SJCRH30 (cell line): Measurements from ENCODE around the gene SH3PXD2B. TPM values are rescaled to one million over a fixed set of nuclear protein-coding genes. Genes with fewer than 3 reads are reported as not detected.

Experiments used
- DNase-seq, 2 experiments: peaks; one replicate each; pipeline ENCODE4 v3.0.0-alpha.2; 2015 to 2020
- H3K27ac ChIP-seq: fragments of 250-450 bp; sonication (Bioruptor Pico); 2 replicates; pipeline ENCODE4 v1.5.1; 2020; ENCODE audit warnings: mild to moderate bottlenecking, moderate library complexity
- H3K27me3 ChIP-seq: fragments of 250-450 bp; sonication (Bioruptor Pico); 2 replicates; pipeline ENCODE4 v1.5.1; 2020; ENCODE audit warnings: mild to moderate bottlenecking, moderate library complexity
- H3K36me3 ChIP-seq: fragments of 250-450 bp; sonication (Bioruptor Pico); 2 replicates; pipeline ENCODE4 v1.5.1; 2020; ENCODE audit warnings: mild to moderate bottlenecking, moderate library complexity
- H3K4me1 ChIP-seq: fragments of 250-450 bp; sonication (Bioruptor Pico); 2 replicates; pipeline ENCODE4 v1.5.1; 2020; ENCODE audit warnings: mild to moderate bottlenecking, moderate library complexity
- H3K4me3 ChIP-seq: fragments of 250-450 bp; sonication (Bioruptor Pico); 2 replicates; pipeline ENCODE4 v1.5.1; 2020; ENCODE audit warnings: mild to moderate bottlenecking, moderate library complexity
- H3K9me3 ChIP-seq: fragments of 250-450 bp; sonication (Bioruptor Pico); replicated peaks from 2 replicates; pipeline ENCODE4 v1.5.1; 2020; ENCODE audit warnings: mild to moderate bottlenecking, moderate library complexity
- total RNA-seq: library from RNA; depleted of rRNA; stranded (reverse); fragments of >200 nt; shearing (Covaris generic); gene quantifications from 2 replicates; pipeline ENCODE4 v1.2.3, GENCODE V29; 2014

SH3PXD2B gene
- total RNA-seq, 1 experiment from 2014 or later, result 16.4 TPM

- peaks cover 3% of the 10 kb centered on the region; the same call in 1 of the 2 replicates for H3K4me1 ChIP-seq
- no peaks in the 10 kb centered on the region for H3K27me3 ChIP-seq
- H3K9me3 ChIP-seq, result no peaks in the 10 kb centered on the region
- peak in 1 of 2 experiments; percentile 44 for DNase-seq
- H3K36me3 ChIP-seq, result no peaks in the 10 kb centered on the region
- peak overlapping the region; percentile 16; the same call in 1 of the 2 replicates for H3K27ac ChIP-seq
- peak overlapping the region; percentile 91 for H3K4me3 ChIP-seq
These were observed 1.7 kb downstream of the SH3PXD2B start for GRCh38 chr5:172452398-172453205.

- no peaks in the 10 kb centered on the region for H3K27me3 ChIP-seq
- no peak for DNase-seq
- H3K27ac ChIP-seq, result no peak overlapping the region
- peaks cover 3% of the 10 kb centered on the region; the same call in 1 of the 2 replicates for H3K4me1 ChIP-seq
- H3K9me3 ChIP-seq, result no peaks in the 10 kb centered on the region
- no peaks in the 10 kb centered on the region for H3K36me3 ChIP-seq
- H3K4me3 ChIP-seq, result no peak overlapping the region
These were observed 2.5 kb downstream of the SH3PXD2B start for GRCh38 chr5:172451771-172452197.

- Histone ChIP-seq H3K9me3 (no peaks in the 10 kb centered on the region), H3K4me1 (peaks cover 3% of the 10 kb centered on the region; the same call in 1 of the 2 replicates), H3K4me3 (no peak overlapping the region), H3K36me3 (no peaks in the 10 kb centered on the region), H3K27ac (no peak overlapping the region), H3K27me3 (no peaks in the 10 kb centered on the region)
- peak; percentile 46 to 71 for DNase-seq
These were observed 3.2 kb downstream of the SH3PXD2B start for GRCh38 chr5:172450861-172451695.

GRCh38 chr5:172450453-172450852 is 3.9 kb downstream of the SH3PXD2B start:
- Histone ChIP-seq H3K36me3 (no peaks in the 10 kb centered on the region), H3K4me3 (no peak overlapping the region), H3K27ac (no peak overlapping the region), H3K4me1 (peaks cover 3% of the 10 kb centered on the region; the same call in 1 of the 2 replicates), H3K9me3 (no peaks in the 10 kb centered on the region), H3K27me3 (no peaks in the 10 kb centered on the region)
- DNase-seq, result no peak

- no peak overlapping the region for H3K4me3 ChIP-seq
- H3K4me1 ChIP-seq, result peaks cover 9% of the 10 kb centered on the region
- H3K27me3 ChIP-seq, result no peaks in the 10 kb centered on the region
- DNase-seq, result no peak
- no peaks in the 10 kb centered on the region for H3K9me3 ChIP-seq
- H3K27ac ChIP-seq, result no peak overlapping the region
- no peaks in the 10 kb centered on the region for H3K36me3 ChIP-seq
These were observed 5.3 kb downstream of the SH3PXD2B start for GRCh38 chr5:172448999-172449398.

- Histone ChIP-seq H3K27ac (no peak overlapping the region), H3K4me1 (peaks cover 20% of the 10 kb centered on the region), H3K27me3 (no peaks in the 10 kb centered on the region), H3K36me3 (no peaks in the 10 kb centered on the region), H3K4me3 (no peak overlapping the region), H3K9me3 (no peaks in the 10 kb centered on the region)
- no peak for DNase-seq
These were observed 6.5 kb downstream of the SH3PXD2B start for GRCh38 chr5:172447646-172448365.

- no peak for DNase-seq
- Histone ChIP-seq H3K27ac (no peak overlapping the region), H3K4me3 (no peak overlapping the region), H3K36me3 (no peaks in the 10 kb centered on the region), H3K9me3 (no peaks in the 10 kb centered on the region), H3K4me1 (peaks cover 17% of the 10 kb centered on the region), H3K27me3 (no peaks in the 10 kb centered on the region)
These were observed 7.8 kb downstream of the SH3PXD2B start for GRCh38 chr5:172446336-172447051.

- Histone ChIP-seq H3K4me1 (peaks cover 17% of the 10 kb centered on the region), H3K27ac (no peak overlapping the region), H3K9me3 (no peaks in the 10 kb centered on the region), H3K36me3 (no peaks in the 10 kb centered on the region), H3K4me3 (no peak overlapping the region), H3K27me3 (no peaks in the 10 kb centered on the region)
- no peak for DNase-seq
These were observed 8.5 kb downstream of the SH3PXD2B start for GRCh38 chr5:172445866-172446265.

GRCh38 chr5:172444626-172445365 is 9.5 kb downstream of the SH3PXD2B start:
- no peak for DNase-seq
- Histone ChIP-seq H3K4me3 (no peak overlapping the region), H3K27me3 (no peaks in the 10 kb centered on the region), H3K27ac (no peak overlapping the region), H3K36me3 (no peaks in the 10 kb centered on the region), H3K9me3 (no peaks in the 10 kb centered on the region), H3K4me1 (peaks cover 17% of the 10 kb centered on the region)

GRCh38 chr5:172444110-172444510 is 10.2 kb downstream of the SH3PXD2B start:
- Histone ChIP-seq H3K36me3 (no peaks in the 10 kb centered on the region), H3K27me3 (no peaks in the 10 kb centered on the region), H3K4me3 (no peak overlapping the region), H3K9me3 (no peaks in the 10 kb centered on the region), H3K4me1 (peaks cover 17% of the 10 kb centered on the region), H3K27ac (no peak overlapping the region)
- DNase-seq, result peak in 1 of 2 experiments; percentile 26

- Histone ChIP-seq H3K4me1 (peaks cover 17% of the 10 kb centered on the region), H3K27ac (0 out of 2 replicates have a peak overlapping the region, but pooled peaks have one; percentile 5), H3K36me3 (no peaks in the 10 kb centered on the region), H3K27me3 (no peaks in the 10 kb centered on the region), H3K9me3 (no peaks in the 10 kb centered on the region), H3K4me3 (no peak overlapping the region)
- DNase-seq, result peak; percentile 89 to 94
These were observed 10.8 kb downstream of the SH3PXD2B start for GRCh38 chr5:172443441-172444109.

- no peaks in the 10 kb centered on the region for H3K9me3 ChIP-seq
- no peak overlapping the region for H3K4me3 ChIP-seq
- no peaks in the 10 kb centered on the region for H3K27me3 ChIP-seq
- peaks cover 26% of the 10 kb centered on the region for H3K4me1 ChIP-seq
- no peaks in the 10 kb centered on the region for H3K36me3 ChIP-seq
- DNase-seq, result no peak
- H3K27ac ChIP-seq, result no peak overlapping the region
These were observed 11.7 kb downstream of the SH3PXD2B start for GRCh38 chr5:172442592-172442991.

GRCh38 chr5:172441262-172441751 is 13.0 kb downstream of the SH3PXD2B start:
- Histone ChIP-seq H3K4me3 (no peak overlapping the region), H3K9me3 (no peaks in the 10 kb centered on the region), H3K27ac (no peak overlapping the region), H3K4me1 (peaks cover 33% of the 10 kb centered on the region), H3K36me3 (no peaks in the 10 kb centered on the region), H3K27me3 (no peaks in the 10 kb centered on the region)
- DNase-seq, result no peak
